ENCODE measurements around the gene EIF3D.
"Not testable (repeated sequence)": the region's sequence is repeated elsewhere in the genome, so short reads cannot be mapped to it uniquely, and the experiment has no call there.

Gene EIF3D

DNA sequence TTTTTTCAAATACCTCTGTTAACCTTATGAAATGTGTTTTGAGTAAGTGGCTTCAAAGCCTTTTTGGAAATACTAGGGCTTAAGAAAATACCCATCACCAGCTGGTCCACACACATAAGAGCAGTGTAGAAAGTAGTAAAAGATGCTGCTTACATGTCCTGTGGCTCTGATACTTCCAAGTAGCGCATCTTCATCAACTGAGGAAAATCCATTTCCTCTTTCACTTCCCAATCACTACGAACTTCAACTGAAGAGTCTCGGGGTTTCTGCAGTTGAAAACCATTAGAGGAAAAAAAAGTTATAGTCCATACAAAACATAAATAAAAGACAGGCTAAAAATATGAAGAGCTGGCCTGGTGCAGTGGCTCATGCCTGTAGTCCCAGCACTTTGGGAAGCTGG lies 8.5 kb downstream of the EIF3D start:
- no peaks in the 10 kb centered on the region for H3K9me2 ChIP-seq (replicated peaks; ENCODE audit: control insufficient read depth, low read length)
- no peak overlapping the region for H3K4me2 ChIP-seq (ENCODE audit: low read length)
- H3K27me3 ChIP-seq (ENCODE audit: control insufficient read depth, low read length), result no peaks in the 10 kb centered on the region
- H3K79me2 ChIP-seq (ENCODE audit: control insufficient read depth, low read length), result peaks cover 33% of the 10 kb centered on the region
- peaks cover 100% of the 10 kb centered on the region for H3K36me3 ChIP-seq (ENCODE audit: control insufficient read depth, low read length)
- no peak overlapping the region; the same call in 1 of the 2 replicates for H3K27ac ChIP-seq (ENCODE audit: low read depth, low read length)
- H3K4me3 ChIP-seq (ENCODE audit: low read length), result no peak overlapping the region
- peaks cover 15% of the 10 kb centered on the region for H3K4me1 ChIP-seq (ENCODE audit: control insufficient read depth, low read length)
- H3K9me3 ChIP-seq (ENCODE audit: control insufficient read depth, insufficient read depth, low read length), result no peaks in the 10 kb centered on the region
- H4K20me1 ChIP-seq (ENCODE audit: control insufficient read depth, insufficient read depth, low read depth, low read length), result no peaks in the 10 kb centered on the region; the same call in 1 of the 2 replicates
- TF ChIP-seq EZH2phosphoT487 (IDR thresholded peaks at IDR 0.05; ENCODE audit: borderline replicate concordance, low read length), result no peak
- TF ChIP-seq, protein P1, sequence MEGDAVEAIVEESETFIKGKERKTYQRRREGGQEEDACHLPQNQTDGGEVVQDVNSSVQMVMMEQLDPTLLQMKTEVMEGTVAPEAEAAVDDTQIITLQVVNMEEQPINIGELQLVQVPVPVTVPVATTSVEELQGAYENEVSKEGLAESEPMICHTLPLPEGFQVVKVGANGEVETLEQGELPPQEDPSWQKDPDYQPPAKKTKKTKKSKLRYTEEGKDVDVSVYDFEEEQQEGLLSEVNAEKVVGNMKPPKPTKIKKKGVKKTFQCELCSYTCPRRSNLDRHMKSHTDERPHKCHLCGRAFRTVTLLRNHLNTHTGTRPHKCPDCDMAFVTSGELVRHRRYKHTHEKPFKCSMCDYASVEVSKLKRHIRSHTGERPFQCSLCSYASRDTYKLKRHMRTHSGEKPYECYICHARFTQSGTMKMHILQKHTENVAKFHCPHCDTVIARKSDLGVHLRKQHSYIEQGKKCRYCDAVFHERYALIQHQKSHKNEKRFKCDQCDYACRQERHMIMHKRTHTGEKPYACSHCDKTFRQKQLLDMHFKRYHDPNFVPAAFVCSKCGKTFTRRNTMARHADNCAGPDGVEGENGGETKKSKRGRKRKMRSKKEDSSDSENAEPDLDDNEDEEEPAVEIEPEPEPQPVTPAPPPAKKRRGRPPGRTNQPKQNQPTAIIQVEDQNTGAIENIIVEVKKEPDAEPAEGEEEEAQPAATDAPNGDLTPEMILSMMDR (IDR thresholded peaks at IDR 0.05; ENCODE audit: low read depth, low read length, poor library complexity, severe bottlenecking), result no peak
- H3F3A ChIP-seq (ENCODE audit: control insufficient read depth, insufficient read depth), result peaks cover 12% of the 10 kb centered on the region

DNA sequence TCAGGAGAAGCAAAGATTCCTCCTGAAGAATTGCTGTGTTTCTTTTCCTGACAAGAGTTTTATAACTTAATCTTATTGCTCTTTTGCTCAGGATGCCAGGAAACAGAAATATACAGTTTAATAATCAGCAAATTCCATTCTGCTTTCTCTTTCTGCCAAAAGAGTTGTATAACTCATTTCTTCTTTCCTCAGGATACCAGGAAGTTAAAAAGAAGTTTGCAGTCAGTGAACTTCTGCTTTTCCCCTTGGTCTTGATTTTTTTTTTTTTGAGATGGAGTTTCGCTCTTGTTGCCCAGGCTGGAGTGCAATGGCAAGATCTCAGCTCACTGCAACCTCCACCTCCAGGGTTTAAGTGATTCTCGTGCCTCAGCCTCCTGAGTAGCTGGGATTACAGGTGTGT lies 9.1 kb downstream of the EIF3D start:
- H3K4me3 ChIP-seq (ENCODE audit: low read length); H4K20me1 ChIP-seq (ENCODE audit: control insufficient read depth, insufficient read depth, low read depth, low read length); H3K9me2 ChIP-seq (replicated peaks; ENCODE audit: control insufficient read depth, low read length); H3K9me3 ChIP-seq (ENCODE audit: control insufficient read depth, insufficient read depth, low read length); H3K4me2 ChIP-seq (ENCODE audit: low read length); H3K27ac ChIP-seq (ENCODE audit: low read depth, low read length); H3K27me3 ChIP-seq (ENCODE audit: control insufficient read depth, low read length): not testable (repeated sequence)
- peaks cover 98% of the 10 kb centered on the region for H3K36me3 ChIP-seq (ENCODE audit: control insufficient read depth, low read length)
- H3K79me2 ChIP-seq (ENCODE audit: control insufficient read depth, low read length), result peaks cover 29% of the 10 kb centered on the region
- peaks cover 12% of the 10 kb centered on the region for H3F3A ChIP-seq (ENCODE audit: control insufficient read depth, insufficient read depth)
- H3K4me1 ChIP-seq (ENCODE audit: control insufficient read depth, low read length), result peaks cover 15% of the 10 kb centered on the region

DNA sequence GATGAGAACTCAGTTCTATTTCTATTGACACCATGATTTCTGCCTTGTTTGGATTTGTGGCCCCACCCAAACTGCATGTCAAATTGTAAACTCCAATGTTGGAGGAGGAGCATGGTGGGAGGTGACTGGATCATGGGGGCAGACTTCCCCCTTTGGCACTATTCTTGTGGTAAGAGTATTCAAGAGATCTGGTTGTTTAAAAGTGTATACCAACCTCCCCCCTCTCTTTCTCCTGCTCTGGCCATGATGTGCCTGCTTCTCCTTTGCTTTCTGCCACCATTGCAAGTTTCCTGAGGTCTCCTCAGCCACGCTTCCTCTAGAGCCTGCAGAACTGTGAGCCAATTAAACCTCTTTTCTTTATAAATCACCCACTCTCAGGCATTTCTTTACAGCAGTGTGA lies 14.2 kb downstream of the EIF3D start:
- H3K9me2 ChIP-seq (replicated peaks; ENCODE audit: control insufficient read depth, low read length), result no peaks in the 10 kb centered on the region
- TF ChIP-seq EZH2phosphoT487 (IDR thresholded peaks at IDR 0.05; ENCODE audit: borderline replicate concordance, low read length), result no peak
- H3F3A ChIP-seq (ENCODE audit: control insufficient read depth, insufficient read depth), result peaks cover 24% of the 10 kb centered on the region
- H3K27me3 ChIP-seq (ENCODE audit: control insufficient read depth, low read length), result no peaks in the 10 kb centered on the region
- no peaks in the 10 kb centered on the region for H4K20me1 ChIP-seq (ENCODE audit: control insufficient read depth, insufficient read depth, low read depth, low read length)
- peaks cover 95% of the 10 kb centered on the region for H3K36me3 ChIP-seq (ENCODE audit: control insufficient read depth, low read length)
- H3K79me2 ChIP-seq (ENCODE audit: control insufficient read depth, low read length), result peaks cover 4% of the 10 kb centered on the region
- H3K9me3 ChIP-seq (ENCODE audit: control insufficient read depth, insufficient read depth, low read length), result no peaks in the 10 kb centered on the region
- H3K4me2 ChIP-seq (ENCODE audit: low read length), result no peak overlapping the region
- no peak overlapping the region for H3K4me3 ChIP-seq (ENCODE audit: low read length)
- no peak overlapping the region for H3K27ac ChIP-seq (ENCODE audit: low read depth, low read length)
- H3K4me1 ChIP-seq (ENCODE audit: control insufficient read depth, low read length), result no peaks in the 10 kb centered on the region

DNA sequence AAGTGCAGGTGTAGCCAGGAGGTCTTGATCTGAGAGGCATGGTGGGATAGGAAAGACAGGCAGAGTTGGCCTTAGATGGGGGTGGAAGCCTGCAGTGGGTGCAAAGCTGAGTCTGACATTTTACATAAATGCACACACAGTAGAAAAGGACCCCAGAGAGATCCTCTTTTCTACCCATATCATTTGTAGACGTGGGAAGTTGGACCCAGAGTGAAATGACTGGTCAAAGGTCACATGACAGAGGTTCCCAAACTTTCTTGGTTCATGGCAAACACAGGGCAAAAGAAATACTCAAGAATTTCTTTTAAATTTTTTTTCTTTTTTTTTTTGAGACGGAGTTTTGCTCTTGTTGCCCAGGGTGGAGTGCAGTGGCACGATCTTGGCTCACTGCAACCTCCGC lies 16.0 kb downstream of the EIF3D start:
- no peak overlapping the region for H3K27ac ChIP-seq (ENCODE audit: low read depth, low read length)
- TF ChIP-seq EZH2phosphoT487 (IDR thresholded peaks at IDR 0.05; ENCODE audit: borderline replicate concordance, low read length), result no peak
- TF ChIP-seq, protein P1 (IDR thresholded peaks at IDR 0.05; ENCODE audit: low read depth, low read length, poor library complexity, severe bottlenecking), result no peak
- no peaks in the 10 kb centered on the region for H3K9me3 ChIP-seq (ENCODE audit: control insufficient read depth, insufficient read depth, low read length)
- H4K20me1 ChIP-seq (ENCODE audit: control insufficient read depth, insufficient read depth, low read depth, low read length), result no peaks in the 10 kb centered on the region
- no peaks in the 10 kb centered on the region for H3K9me2 ChIP-seq (replicated peaks; ENCODE audit: control insufficient read depth, low read length)
- no peak overlapping the region for H3K4me2 ChIP-seq (ENCODE audit: low read length)
- H3K4me1 ChIP-seq (ENCODE audit: control insufficient read depth, low read length), result no peaks in the 10 kb centered on the region
- no peaks in the 10 kb centered on the region for H3K27me3 ChIP-seq (ENCODE audit: control insufficient read depth, low read length)
- H3K4me3 ChIP-seq (ENCODE audit: low read length), result no peak overlapping the region
- no peaks in the 10 kb centered on the region for H3K79me2 ChIP-seq (ENCODE audit: control insufficient read depth, low read length)
- H3K36me3 ChIP-seq (ENCODE audit: control insufficient read depth, low read length), result peaks cover 79% of the 10 kb centered on the region
- peaks cover 38% of the 10 kb centered on the region for H3F3A ChIP-seq (ENCODE audit: control insufficient read depth, insufficient read depth)
